Activated CD8-positive, alpha-beta T cell treated with anti-CD3 and anti-CD28 coated beads, Interleukin-2, amount 10 ng/mL, durations not matched to agents 7 days and 5 days (primary cell): ENCODE data around the gene CD274. TPM values are rescaled to one million over a fixed set of nuclear protein-coding genes. Genes with fewer than 3 reads are reported as not detected.

Experiments used
- ATAC-seq: fragments of 150-1000 bp; cut with Tn5 transposase; one replicate; pipeline ENCODE4 v1.10.0; 2021; ENCODE audit warnings: moderate library complexity
- CTCF ChIA-PET: fragments of 350-600 bp; sonication (Branson Sonifier 250); formaldehyde crosslinking; loops from one replicate; lab custom pipeline; 2021; ENCODE audit warnings: antibody characterized with exemption; lab: Charles Lee
- POLR2A ChIA-PET: fragments of 350-600 bp; sonication (Branson Sonifier 250); formaldehyde crosslinking; loops from one replicate; lab custom pipeline; 2021; ENCODE audit warnings: antibody characterized with exemption; lab: Charles Lee
- DNase-seq: peaks from one replicate; pipeline ENCODE4 v3.0.0-alpha.2; 2020
- H3K27ac Mint-ChIP-seq: one replicate; pipeline ENCODE4 v1.8.0; 2021; ENCODE audit warnings: mild to moderate bottlenecking, mixed read lengths
- H3K27me3 Mint-ChIP-seq: one replicate; pipeline ENCODE4 v1.8.0; 2021; ENCODE audit warnings: low read depth, mixed read lengths
- H3K36me3 Mint-ChIP-seq: one replicate; pipeline ENCODE4 v1.8.0; 2021; ENCODE audit warnings: low read depth, mixed read lengths
- H3K4me1 Mint-ChIP-seq: one replicate; pipeline ENCODE4 v1.8.0; 2021; ENCODE audit warnings: low read depth, mixed read lengths
- H3K4me3 Mint-ChIP-seq: one replicate; pipeline ENCODE4 v1.8.0; 2021; ENCODE audit warnings: mild to moderate bottlenecking, mixed read lengths
- H3K9me3 Mint-ChIP-seq: one replicate; pipeline ENCODE4 v1.8.0; 2022; ENCODE audit warnings: mixed read lengths; ENCODE audit not compliant: insufficient read depth
- total RNA-seq, 2 experiments: library from RNA; stranded (reverse); gene quantifications; one replicate each; pipeline ENCODE4 v1.2.3, GENCODE V29; 2021

CD274 gene
- total RNA-seq, 2 experiments from 2014 or later: 4.0 to 4.9 TPM

DNA sequence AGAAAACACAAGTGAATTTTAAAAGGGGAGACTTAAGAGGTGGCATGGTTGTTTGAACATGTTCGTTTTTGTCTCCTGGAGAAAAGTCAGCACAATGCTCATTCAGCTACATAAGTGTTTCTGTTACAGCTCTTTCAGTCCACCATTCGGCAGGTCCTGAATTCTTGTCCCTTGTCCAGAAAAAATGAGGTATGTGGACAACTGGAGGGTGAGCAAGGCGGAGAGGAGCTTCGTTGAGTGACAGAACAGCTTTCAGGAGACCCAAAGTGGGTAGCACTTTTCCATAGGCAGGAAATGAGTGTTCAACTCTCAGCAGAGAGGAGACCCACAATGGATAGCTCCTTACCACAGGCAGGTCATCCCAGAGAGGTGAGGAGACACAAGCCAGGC is 64.9 kb downstream of the CD274 start:
- Mint-ChIP-seq H3K4me1 (peaks cover 35% of the 10 kb centered on the region), H3K9me3 (no peaks in the 10 kb centered on the region), H3K36me3 (peaks cover 2% of the 10 kb centered on the region), H3K27me3 (no peaks in the 10 kb centered on the region), H3K4me3 (no peak overlapping the region), H3K27ac (no peak overlapping the region)
- CTCF ChIA-PET: no interaction called here
- POLR2A ChIA-PET: no interaction called here
- DNase-seq: no peak
- ATAC-seq: no peak

DNA sequence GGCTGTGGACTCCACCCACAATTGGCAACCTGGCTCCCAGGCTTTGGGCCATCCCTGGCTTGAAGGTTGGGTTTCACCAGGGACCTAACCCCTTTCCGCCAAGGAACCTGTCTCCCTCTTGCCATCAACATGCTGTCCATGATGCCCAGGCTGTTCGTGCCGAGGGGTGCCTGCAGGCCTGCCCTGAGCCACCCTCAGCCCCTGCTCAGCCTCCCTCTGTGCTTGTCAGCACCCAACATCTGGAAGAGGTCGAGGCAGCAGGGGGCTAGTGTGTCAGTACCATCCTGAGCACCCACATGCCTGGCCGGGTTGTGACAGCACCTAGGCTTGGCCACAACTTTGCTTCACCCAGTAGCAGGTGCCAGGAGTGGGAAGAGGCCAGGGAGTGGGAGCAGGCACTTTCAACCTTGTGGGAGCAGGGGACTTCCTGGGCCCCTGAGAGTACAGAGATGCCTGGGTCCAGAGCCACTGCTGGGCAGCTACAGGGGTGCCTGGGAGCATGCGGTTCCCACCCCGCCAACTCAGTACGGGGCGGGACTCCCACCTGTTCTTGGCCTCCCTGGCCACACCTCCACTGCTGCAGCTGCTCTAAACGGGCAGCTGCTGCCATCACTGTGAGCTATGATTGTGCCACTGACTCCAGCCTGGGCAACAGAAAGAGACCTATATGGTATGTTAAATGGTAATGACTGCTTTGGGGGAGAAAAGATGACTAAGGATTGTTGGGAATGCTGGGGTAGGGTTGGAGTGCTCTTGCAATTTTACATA is 66.3 kb downstream of the CD274 start:
- Mint-ChIP-seq H3K27me3 (no peaks in the 10 kb centered on the region), H3K36me3 (peaks cover 2% of the 10 kb centered on the region)

DNA sequence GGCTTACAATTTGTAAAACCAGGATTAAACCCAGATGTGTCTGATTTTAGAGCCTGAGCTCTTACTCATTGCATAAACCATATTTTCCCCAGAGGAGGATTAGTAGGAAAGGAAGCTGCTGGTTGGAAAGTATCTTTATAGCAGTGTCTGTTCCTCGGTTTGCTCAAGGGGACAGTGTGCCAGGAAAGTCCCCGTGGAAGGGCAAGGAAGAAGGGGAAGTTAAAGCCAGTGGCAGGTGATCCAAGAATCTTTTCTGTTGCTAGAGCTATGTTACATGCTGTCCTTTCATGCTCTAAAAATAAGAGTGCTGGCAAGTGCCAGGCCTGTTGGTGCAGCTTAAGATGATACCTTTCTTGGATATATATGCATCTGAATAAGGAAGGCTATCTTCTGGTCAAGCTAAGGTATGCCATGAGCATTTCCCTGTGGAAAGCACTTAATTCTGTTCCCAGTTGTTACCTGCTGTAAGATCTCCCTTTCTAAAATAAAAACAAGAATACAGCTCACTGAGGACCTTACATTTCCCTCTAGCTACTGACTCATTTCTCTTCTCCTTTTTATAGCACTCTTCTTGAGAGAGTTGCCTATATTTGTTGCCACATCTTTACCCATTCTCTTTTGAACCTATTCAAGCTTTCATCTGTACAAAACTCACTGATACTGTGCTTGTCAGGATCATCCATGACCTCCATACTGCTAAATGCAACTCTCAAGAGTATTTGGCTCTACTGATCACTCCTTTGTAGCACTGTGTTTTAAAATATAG is 68.0 kb downstream of the CD274 start:
- no peak for ATAC-seq
- H3K27me3 Mint-ChIP-seq: no peaks in the 10 kb centered on the region
- CTCF ChIA-PET: interaction anchor here (0.6 to 1.4 kb wide), 3 partner anchors 8 to 68 kb away, joined by 3 to 4 read pairs (median 3); partner anchors contain the start of genes CD274 and PDCD1LG2
- no peak for DNase-seq
- no peak overlapping the region for H3K27ac Mint-ChIP-seq
- no peak overlapping the region for H3K4me3 Mint-ChIP-seq
- no peaks in the 10 kb centered on the region for H3K9me3 Mint-ChIP-seq
- peaks cover 2% of the 10 kb centered on the region for H3K36me3 Mint-ChIP-seq
- POLR2A ChIA-PET: interaction anchor here (0.9 to 1.4 kb wide), 2 partner anchors 8 to 13 kb away, joined by 3 read pairs; partner anchors contain the start of gene PDCD1LG2
- H3K4me1 Mint-ChIP-seq: peaks cover 14% of the 10 kb centered on the region

More for the DNA sequence above, 66.3 kb downstream of the CD274 start:
- POLR2A ChIA-PET: no interaction called here
- H3K9me3 Mint-ChIP-seq: no peaks in the 10 kb centered on the region
- ATAC-seq (no peak), DNase-seq (no peak)
- CTCF ChIA-PET: no interaction called here
- H3K4me1 Mint-ChIP-seq: peaks cover 22% of the 10 kb centered on the region
- no peak overlapping the region for H3K27ac Mint-ChIP-seq
- no peak overlapping the region for H3K4me3 Mint-ChIP-seq

DNA sequence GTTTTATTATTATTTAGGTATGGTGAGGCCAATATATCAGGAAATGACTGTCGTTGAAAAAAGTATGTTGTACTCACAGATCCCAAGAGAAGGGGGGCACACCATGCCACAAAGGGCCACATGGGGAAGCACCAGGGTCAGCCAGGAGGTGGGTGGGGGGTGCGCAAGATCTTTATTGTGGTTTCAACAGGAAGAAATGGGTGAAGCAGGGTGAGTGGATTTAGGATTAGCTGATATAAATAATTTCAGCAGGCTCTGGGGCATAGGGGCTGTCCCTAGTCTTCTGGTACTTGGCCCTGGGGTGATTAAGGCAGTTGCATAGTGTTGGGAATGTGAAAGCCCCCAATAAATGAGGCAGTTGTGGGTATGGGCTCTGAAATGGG is 68.6 kb downstream of the CD274 start:
- Mint-ChIP-seq H3K36me3 (peaks cover 2% of the 10 kb centered on the region), H3K27ac (peak overlapping the region; percentile 47), H3K4me1 (peaks cover 14% of the 10 kb centered on the region), H3K4me3 (no peak overlapping the region), H3K27me3 (no peaks in the 10 kb centered on the region), H3K9me3 (no peaks in the 10 kb centered on the region)
- DNase-seq (no peak), ATAC-seq (no peak)
- ChIA-PET POLR2A (interaction anchor here (1.4 kb wide), 1 partner anchor 9 kb away, joined by 3 read pairs; the partner anchor contains the start of gene PDCD1LG2), CTCF (interaction anchor here (0.6 to 1.4 kb wide), 2 partner anchors 32 to 69 kb away, joined by 3 to 4 read pairs; partner anchors contain the start of gene CD274)

Other genes starting within 250 kb of the CD274 start
- gene INSL4, start 219.1 kb upstream of the CD274 start, total RNA-seq: not detected
- 1 to 10 TPM; 2.2 to 2.8 TPM for gene RLN2, start 145.8 kb upstream of the CD274 start, total RNA-seq
- gene RLN1, start 110.7 kb upstream of the CD274 start, total RNA-seq: 1 to 10 TPM; 1.3 to 1.5 TPM
- 10 to 100 TPM; 30.5 to 30.7 TPM for gene PLGRKT, start 12.6 kb upstream of the CD274 start, total RNA-seq
- under 1 TPM; 0.55 TPM for gene PDCD1LG2, start 60.0 kb downstream of the CD274 start, total RNA-seq
- gene RIC1, start 178.6 kb downstream of the CD274 start, total RNA-seq: 10 to 100 TPM; 16.7 to 17.8 TPM